ENCODE measurements around the gene PUS1. TPM values are rescaled to one million over a fixed set of nuclear protein-coding genes. Genes with fewer than 3 reads are reported as not detected.

PUS1 gene
- total and polyA plus RNA-seq, 9 of the 15 experiments (the other 6 are each of a cell fraction or from before 2014, with no cell fraction given): 1.9 to 90.8 (median 30.0) TPM

- TF ChIP-seq CBFA2T2 (conservative IDR thresholded peaks at IDR 0.05) (no peak), SRSF1 (IDR thresholded peaks at IDR 0.05; ENCODE audit: low read depth, low read length) (no peak), CXXC5 (CRISPR knock-in tag; IDR thresholded peaks at IDR 0.05) (peak; percentile 96), ZKSCAN8 (CRISPR knock-in tag; IDR thresholded peaks at IDR 0.05) (no peak), BACH1 (tag; IDR thresholded peaks at IDR 0.05) (no peak), RHOXF2B (CRISPR knock-in tag; conservative IDR thresholded peaks at IDR 0.05) (no peak), TEAD1 (CRISPR knock-in tag; IDR thresholded peaks at IDR 0.05) (no peak), FOXA1 (IDR thresholded peaks at IDR 0.05; ENCODE audit: borderline replicate concordance) (no peak), TGIF2 (CRISPR knock-in tag; IDR thresholded peaks at IDR 0.05) (no peak), THAP7 (CRISPR knock-in tag; IDR thresholded peaks at IDR 0.05) (no peak; the same call in 1 of the 2 replicates), ZNF23 (CRISPR knock-in tag; IDR thresholded peaks at IDR 0.05) (no peak), XRCC5 (IDR thresholded peaks at IDR 0.05; ENCODE audit: low read depth, low read length) (no peak), HEY1 (CRISPR knock-in tag; IDR thresholded peaks at IDR 0.05; ENCODE audit: borderline replicate concordance) (no peak), TFE3 (CRISPR knock-in tag; IDR thresholded peaks at IDR 0.05) (no peak), GTF2F1 (IDR thresholded peaks at IDR 0.05; ENCODE audit: low read depth, low read length) (no peak), ZFPM2 (CRISPR knock-in tag; IDR thresholded peaks at IDR 0.05) (no peak), ZNF165 (CRISPR knock-in tag; IDR thresholded peaks at IDR 0.05; ENCODE audit: borderline replicate concordance) (no peak)
Measured at GRCh38 chr12:131949431-131950181, 20.5 kb downstream of the PUS1 start, which contains the start of gene EP400 (continued).
